Measurements from ENCODE around the gene FUT7.
A peak's percentile ranks its signal among the peaks of the same experiment; 100 is the strongest.

Gene FUT7

GRCh38 chr9:137000177-137000930 lies 31.5 kb downstream of the FUT7 start:
- no peak for DNase-seq

GRCh38 chr9:136997830-136998234 lies 34.1 kb downstream of the FUT7 start:
- no peak for DNase-seq

- DNase-seq = no peak
These were observed 34.5 kb downstream of the FUT7 start for GRCh38 chr9:136997371-136997770.

- peak; percentile 35 for DNase-seq
These were observed 35.3 kb downstream of the FUT7 start, which contains the start of gene CLIC3 for GRCh38 chr9:136996361-136997292. Gene CLIC3 (minus strand): TSS chr9:136996568. CDS start chr9:136996543, 25 bp downstream.

- DNase-seq = peak; percentile 76
These were observed 36.0 kb downstream of the FUT7 start for GRCh38 chr9:136995772-136996311.

GRCh38 chr9:136995362-136995761 lies 36.5 kb downstream of the FUT7 start:
- no peak for DNase-seq

- no peak for DNase-seq
These were observed 37.0 kb downstream of the FUT7 start for GRCh38 chr9:136994888-136995230.

- no peak for DNase-seq
These were observed 37.6 kb downstream of the FUT7 start for GRCh38 chr9:136994180-136994887.

GRCh38 chr9:136992819-136993369 lies 39.0 kb downstream of the FUT7 start:
- DNase-seq = no peak

GRCh38 chr9:136991993-136992818 lies 39.7 kb downstream of the FUT7 start, which contains the start of gene PAXX:
Gene PAXX (plus strand): TSS chr9:136992422. CDS start chr9:136992444, 22 bp downstream.
- peak; percentile 44 for DNase-seq

- DNase-seq = no peak
These were observed 41.5 kb downstream of the FUT7 start for GRCh38 chr9:136990242-136990911.

GRCh38 chr9:136988872-136989271 lies 43.0 kb downstream of the FUT7 start:
- no peak for DNase-seq

- DNase-seq = no peak
These were observed 46.0 kb downstream of the FUT7 start for GRCh38 chr9:136985853-136986252.

- DNase-seq = no peak
These were observed 46.8 kb downstream of the FUT7 start for GRCh38 chr9:136985027-136985602.

GRCh38 chr9:136984464-136985026 lies 47.3 kb downstream of the FUT7 start:
- DNase-seq = no peak

- no peak for DNase-seq
These were observed 48.1 kb downstream of the FUT7 start for GRCh38 chr9:136983656-136984314.

- DNase-seq = no peak
These were observed 48.7 kb downstream of the FUT7 start for GRCh38 chr9:136983167-136983566.

GRCh38 chr9:136982232-136983051 lies 49.4 kb downstream of the FUT7 start, which contains the start of gene LCNL1:
Gene LCNL1 (plus strand): TSS chr9:136982993. CDS start chr9:136983587, 594 bp downstream.
- no peak for DNase-seq
